GM12878 (cell line): ENCODE data around the gene ABCC1. TPM values are rescaled to one million over a fixed set of nuclear protein-coding genes. Genes with fewer than 3 reads are reported as not detected.

ENCODE experiments used
- ATAC-seq: fragments of 200-7000 bp; cut with Tn5 transposase; 3 replicates; pipeline ENCODE4 v1.9.1; 2020; ENCODE audit warnings: mild to moderate bottlenecking, moderate library complexity
- BruUV-seq: library from RNA; stranded (reverse); fragments of 400-500 nt; replicated peaks from 2 replicates; lab custom pipeline; 2021; lab: Mats Ljungman, UMichigan
- CTCF ChIA-PET: fragments of 300-600 bp; sonication (Branson Sonifier 250); formaldehyde crosslinking; extraction: SDS; loops from one replicate; lab custom pipeline; 2021; ENCODE audit warnings: inconsistent platforms; lab: Yijun Ruan, JAX
- POLR2A ChIA-PET: fragments of 350-600 bp; formaldehyde crosslinking; extraction: SDS; loops from one replicate; lab custom pipeline; 2021; ENCODE audit warnings: inconsistent platforms; lab: Charles Lee
- RAD21 ChIA-PET: fragments of 300-600 bp; sonication (Branson Sonifier 250); formaldehyde crosslinking; loops from one replicate; lab custom pipeline; 2023; ENCODE audit warnings: antibody characterized with exemption; ENCODE audit not compliant: unreplicated experiment; lab: Charles Lee
- SMC1A ChIA-PET: fragments of 300-600 bp; sonication (Branson Sonifier 250); formaldehyde crosslinking; loops from one replicate; lab custom pipeline; 2023; ENCODE audit not compliant: unreplicated experiment, uncharacterized antibody; lab: Charles Lee
- DNase-seq: peaks from one replicate; pipeline ENCODE4 v3.0.0-alpha.2; 2011; ENCODE audit warnings: low read depth, low spot score
- FAIRE-seq: peaks from 3 replicates; lab custom pipeline; 2011; peaks lifted over from hg19 to GRCh38; lab: Jason Lieb, UNC
- H2AFZ ChIP-seq: 2 replicates; pipeline ENCODE4 v1.6.0; 2011; ENCODE audit warnings: low read depth, low read length, control low read depth; ENCODE audit not compliant: control insufficient read depth
- H3K27ac ChIP-seq: 2 replicates; pipeline ENCODE4 v1.5.1; 2011; ENCODE audit warnings: control low read depth; ENCODE audit not compliant: control insufficient read depth, insufficient read depth
- H3K27me3 ChIP-seq, 2 experiments: replicated peaks in 1 of 2; 2 replicates each; pipeline versions ENCODE4 v1.6.0 to v1.6.1; 2011; ENCODE audit warnings: low read length in 1 of 2; ENCODE audit not compliant: control insufficient read depth in 2 of 2, insufficient read depth in 2 of 2
- H3K36me3 ChIP-seq, 2 experiments: 2 replicates each; pipeline ENCODE4 v1.5.1; 2011; ENCODE audit warnings: low read length in 1 of 2; ENCODE audit not compliant: control insufficient read depth in 2 of 2, insufficient read depth in 2 of 2
- H3K4me1 ChIP-seq: 2 replicates; pipeline ENCODE4 v1.6.1; 2011; ENCODE audit warnings: mild to moderate bottlenecking, low read length, moderate library complexity, mixed read lengths; ENCODE audit not compliant: control insufficient read depth, insufficient read depth
- H3K4me2 ChIP-seq: 2 replicates; pipeline ENCODE4 v1.6.0; 2011; ENCODE audit warnings: control low read depth; ENCODE audit not compliant: control insufficient read depth, insufficient read depth
- H3K4me3 ChIP-seq: fragments of 200-600 bp; sonication (generic); 2 replicates; pipeline ENCODE4 v1.5.1; 2016
- H3K79me2 ChIP-seq: 2 replicates; pipeline ENCODE4 v1.6.0; 2011; ENCODE audit warnings: low read length; ENCODE audit not compliant: control insufficient read depth, insufficient read depth
- H3K9ac ChIP-seq: 2 replicates; pipeline ENCODE4 v1.8.0; 2011; ENCODE audit warnings: low read length, control low read depth, mixed read lengths; ENCODE audit not compliant: control insufficient read depth, insufficient read depth
- H3K9me3 ChIP-seq: replicated peaks from 3 replicates; pipeline ENCODE4 v1.5.1; 2011; ENCODE audit warnings: mild to moderate bottlenecking, low read length; ENCODE audit not compliant: control insufficient read depth, insufficient read depth
- H4K20me1 ChIP-seq: 2 replicates; pipeline ENCODE4 v1.6.0; 2011; ENCODE audit not compliant: control insufficient read depth, insufficient read depth
- BCL11A ChIP-seq: IDR thresholded peaks from 2 replicates; pipeline ENCODE4 v1.6.1; 2011; ENCODE audit warnings: low read depth, low read length
- IKZF1 ChIP-seq: fragments of 450-650 bp; conservative IDR thresholded peaks from 2 replicates; pipeline ENCODE4 v1.6.1; 2017; ENCODE audit warnings: antibody characterized with exemption, mild to moderate bottlenecking
- MYB ChIP-seq: fragments of 150-350 bp; IDR thresholded peaks from 2 replicates; pipeline ENCODE4 v1.6.1; 2014; ENCODE audit warnings: mild to moderate bottlenecking, low read depth, low read length, borderline replicate concordance
- NFIC ChIP-seq: IDR thresholded peaks from 2 replicates; pipeline ENCODE4 v1.6.1; 2012; ENCODE audit warnings: low read depth, mild to moderate bottlenecking, inconsistent platforms, low read length, moderate library complexity
- POLR2AphosphoS2 ChIP-seq: IDR thresholded peaks from 2 replicates; pipeline ENCODE4 v1.6.1; 2011; ENCODE audit warnings: low read depth, mild to moderate bottlenecking, low read length, improper control_type of control experiment, moderate library complexity
- ZNF24 ChIP-seq: fragments of 450-650 bp; IDR thresholded peaks from 2 replicates; pipeline ENCODE4 v1.6.1; 2017; ENCODE audit warnings: antibody characterized with exemption, mild to moderate bottlenecking
- WGBS: methylation state at CpG from one replicate; pipeline ENCODE4 v1.1.6; 2016; ENCODE audit warnings: low lambda C conversion rate; ENCODE audit not compliant: insufficient replicate concordance, insufficient coverage; ENCODE audit errors: missing lambda C conversion rate; 5-methylcytosine and 5-hydroxymethylcytosine counted together
- in situ Hi-C: fragments of 300-500 bp; cut with MboI; formaldehyde crosslinking; loops from 9 replicates; pipeline ENCODE4 v1.14.3; 2018; ENCODE audit warnings: mixed read lengths
- intact Hi-C: fragments of 100-400 bp; cut with micrococcal nuclease; formaldehyde crosslinking; loops from one replicate; pipeline ENCODE4 v1.14.2; 2022; ENCODE audit not compliant: unreplicated experiment
- polyA plus RNA-seq, 11 experiments: library from polyadenylated mRNA; depleted of rRNA in 4 of 11; unstranded in 6 of 11; stranded (reverse) in 5 of 11; fragments of >200 nt; fragmentation: Nextera tagmentation in 4 of 11; fragmentation: Illumina TruSeq in 1 of 11; extraction: Ambion mirVana in 4 of 11; extraction: Trizol in 1 of 11; gene quantifications; 1 replicate in 1 of 11; 2 replicates in 10 of 11; pipeline versions ENCODE4 v1.2.1 to v1.2.3, GENCODE V29; 2011 to 2016; ENCODE audit warnings: inconsistent platforms in 2 of 11, missing spikeins in 2 of 11, low read depth in 1 of 11
- total RNA-seq, 4 experiments: library from RNA; depleted of rRNA in 3 of 4; stranded (reverse); fragments of >200 nt in 3 of 4; fragmentation: Illumina TruSeq in 1 of 4; extraction: Trizol in 1 of 4; gene quantifications; 2 replicates each; pipeline versions ENCODE4 v1.2.1 to v1.2.3, GENCODE V29; 2013 to 2021
- TF ChIP-seq, protein P1 (sequence below): fragments of 450-650 bp; conservative IDR thresholded peaks from 2 replicates; pipeline ENCODE4 v1.6.1; 2017; ENCODE audit warnings: mild to moderate bottlenecking, moderate library complexity
- TF ChIP-seq, protein P2 (sequence below): fragments of 150-350 bp; IDR thresholded peaks from 2 replicates; pipeline ENCODE4 v1.6.1; 2014; ENCODE audit warnings: mild to moderate bottlenecking, low read depth, low read length
- TF ChIP-seq, protein P3 (sequence below): fragments of 450-650 bp; IDR thresholded peaks from 2 replicates; pipeline ENCODE4 v1.6.1; 2014; ENCODE audit warnings: mild to moderate bottlenecking

ABCC1 gene
- total and polyA plus RNA-seq, 10 of the 15 experiments (the other 5 are each of a cell fraction or from before 2014, with no cell fraction given) = 3.2 to 44.6 (median 14.5) TPM

DNA sequence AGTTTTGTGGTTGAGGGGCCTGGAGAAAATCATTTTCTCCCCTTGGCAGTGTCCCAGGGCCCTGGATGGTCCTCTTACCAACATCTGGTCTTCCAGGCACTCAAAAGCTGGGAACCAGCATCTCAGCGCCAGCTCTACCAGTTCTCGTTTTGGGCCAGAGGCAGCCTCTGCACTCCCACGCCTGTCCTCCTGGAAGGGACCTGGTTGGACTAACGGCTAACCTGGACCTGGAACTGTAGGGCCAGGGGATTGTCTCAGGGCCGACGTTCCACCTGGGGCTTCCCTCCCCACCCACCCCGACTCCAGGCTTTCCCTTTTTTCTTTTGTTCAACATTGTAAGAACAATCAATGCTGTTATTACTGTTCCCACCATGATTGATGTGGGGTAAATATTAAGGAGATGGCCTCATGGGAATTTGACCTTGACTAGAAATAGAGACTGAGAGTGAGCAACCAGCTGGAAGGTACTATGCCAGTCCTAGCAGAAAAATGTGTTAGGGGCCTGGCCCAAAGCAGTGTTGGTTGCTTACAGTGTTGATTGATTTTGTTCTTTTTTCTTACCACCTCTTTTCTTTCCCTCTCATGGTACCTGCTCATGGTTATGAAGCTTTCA is 192.5 kb downstream of the ABCC1 start:
- ChIA-PET POLR2A (interaction anchor here (0.5 kb wide), 1 partner anchor 211 kb away, joined by 4 read pairs; no protein-coding TSS in a partner anchor), SMC1A (no interaction called here)
- WGBS = 100% methylated on average over 4 of the region's 7 CpGs

More for the DNA sequence above, 192.5 kb downstream of the ABCC1 start:
- no peak overlapping the region for H2AFZ ChIP-seq
- no peaks in the 10 kb centered on the region for H3K27me3 ChIP-seq
- FAIRE-seq = no peak
- H3K4me3 ChIP-seq = no peak overlapping the region
- TF ChIP-seq, protein P1, sequence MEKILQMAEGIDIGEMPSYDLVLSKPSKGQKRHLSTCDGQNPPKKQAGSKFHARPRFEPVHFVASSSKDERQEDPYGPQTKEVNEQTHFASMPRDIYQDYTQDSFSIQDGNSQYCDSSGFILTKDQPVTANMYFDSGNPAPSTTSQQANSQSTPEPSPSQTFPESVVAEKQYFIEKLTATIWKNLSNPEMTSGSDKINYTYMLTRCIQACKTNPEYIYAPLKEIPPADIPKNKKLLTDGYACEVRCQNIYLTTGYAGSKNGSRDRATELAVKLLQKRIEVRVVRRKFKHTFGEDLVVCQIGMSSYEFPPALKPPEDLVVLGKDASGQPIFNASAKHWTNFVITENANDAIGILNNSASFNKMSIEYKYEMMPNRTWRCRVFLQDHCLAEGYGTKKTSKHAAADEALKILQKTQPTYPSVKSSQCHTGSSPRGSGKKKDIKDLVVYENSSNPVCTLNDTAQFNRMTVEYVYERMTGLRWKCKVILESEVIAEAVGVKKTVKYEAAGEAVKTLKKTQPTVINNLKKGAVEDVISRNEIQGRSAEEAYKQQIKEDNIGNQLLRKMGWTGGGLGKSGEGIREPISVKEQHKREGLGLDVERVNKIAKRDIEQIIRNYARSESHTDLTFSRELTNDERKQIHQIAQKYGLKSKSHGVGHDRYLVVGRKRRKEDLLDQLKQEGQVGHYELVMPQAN = no peak
- TF ChIP-seq, protein P2, sequence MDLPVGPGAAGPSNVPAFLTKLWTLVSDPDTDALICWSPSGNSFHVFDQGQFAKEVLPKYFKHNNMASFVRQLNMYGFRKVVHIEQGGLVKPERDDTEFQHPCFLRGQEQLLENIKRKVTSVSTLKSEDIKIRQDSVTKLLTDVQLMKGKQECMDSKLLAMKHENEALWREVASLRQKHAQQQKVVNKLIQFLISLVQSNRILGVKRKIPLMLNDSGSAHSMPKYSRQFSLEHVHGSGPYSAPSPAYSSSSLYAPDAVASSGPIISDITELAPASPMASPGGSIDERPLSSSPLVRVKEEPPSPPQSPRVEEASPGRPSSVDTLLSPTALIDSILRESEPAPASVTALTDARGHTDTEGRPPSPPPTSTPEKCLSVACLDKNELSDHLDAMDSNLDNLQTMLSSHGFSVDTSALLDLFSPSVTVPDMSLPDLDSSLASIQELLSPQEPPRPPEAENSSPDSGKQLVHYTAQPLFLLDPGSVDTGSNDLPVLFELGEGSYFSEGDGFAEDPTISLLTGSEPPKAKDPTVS = no peak
- TF ChIP-seq NFIC (no peak), IKZF1 (no peak), POLR2AphosphoS2 (no peak), ZNF24 (no peak), MYB (no peak), BCL11A (no peak)
- TF ChIP-seq, protein P3, sequence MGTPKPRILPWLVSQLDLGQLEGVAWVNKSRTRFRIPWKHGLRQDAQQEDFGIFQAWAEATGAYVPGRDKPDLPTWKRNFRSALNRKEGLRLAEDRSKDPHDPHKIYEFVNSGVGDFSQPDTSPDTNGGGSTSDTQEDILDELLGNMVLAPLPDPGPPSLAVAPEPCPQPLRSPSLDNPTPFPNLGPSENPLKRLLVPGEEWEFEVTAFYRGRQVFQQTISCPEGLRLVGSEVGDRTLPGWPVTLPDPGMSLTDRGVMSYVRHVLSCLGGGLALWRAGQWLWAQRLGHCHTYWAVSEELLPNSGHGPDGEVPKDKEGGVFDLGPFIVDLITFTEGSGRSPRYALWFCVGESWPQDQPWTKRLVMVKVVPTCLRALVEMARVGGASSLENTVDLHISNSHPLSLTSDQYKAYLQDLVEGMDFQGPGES = no peak
- 0 out of 2 replicates have a peak, but pooled peaks cover 2% of the 10 kb centered on the region for H3K4me1 ChIP-seq
- no peak overlapping the region for H3K27ac ChIP-seq
- intact Hi-C loops = no loop called here
- peaks cover 25 to 37% of the 10 kb centered on the region in 2 experiments for H3K36me3 ChIP-seq
- RAD21 ChIA-PET = no interaction called here
- ATAC-seq = no peak
- H4K20me1 ChIP-seq = no peaks in the 10 kb centered on the region
- H3K79me2 ChIP-seq = no peaks in the 10 kb centered on the region
- in situ Hi-C loops = no loop called here
- CTCF ChIA-PET = interaction anchor here (0.6 to 1.0 kb wide), 2 partner anchors 14 to 390 kb away, joined by 3 read pairs; no protein-coding TSS in a partner anchor
- no peak for DNase-seq
- H3K9ac ChIP-seq = no peak overlapping the region
- no peak overlapping the region for H3K4me2 ChIP-seq
- BruUV-seq = no TSS peak
- H3K9me3 ChIP-seq = no peaks in the 10 kb centered on the region
